Lung microvascular endothelial cell (primary cell): Measurements from ENCODE around the gene IRF3. TPM values are rescaled to one million over a fixed set of nuclear protein-coding genes. Genes with fewer than 3 reads are reported as not detected.
"Not testable (repeated sequence)": the region's sequence is repeated elsewhere in the genome, so short reads cannot be mapped to it uniquely, and the experiment has no call there.

ENCODE experiments used
- DNase-seq, 2 donors: peaks; one replicate each; pipeline versions ENCODE4 v3.0.0 to v3.0.0-alpha.2; 2010; ENCODE audit warnings: low read depth in 2 of 2
- total RNA-seq: library from RNA; depleted of rRNA; stranded (reverse); fragments of >200 nt; gene quantifications from 2 replicates; pipeline ENCODE4 v1.2.1, GENCODE V29; 2014

The IRF3 gene
- total RNA-seq, 1 donor from 2014 or later: 43.1 TPM

DNA sequence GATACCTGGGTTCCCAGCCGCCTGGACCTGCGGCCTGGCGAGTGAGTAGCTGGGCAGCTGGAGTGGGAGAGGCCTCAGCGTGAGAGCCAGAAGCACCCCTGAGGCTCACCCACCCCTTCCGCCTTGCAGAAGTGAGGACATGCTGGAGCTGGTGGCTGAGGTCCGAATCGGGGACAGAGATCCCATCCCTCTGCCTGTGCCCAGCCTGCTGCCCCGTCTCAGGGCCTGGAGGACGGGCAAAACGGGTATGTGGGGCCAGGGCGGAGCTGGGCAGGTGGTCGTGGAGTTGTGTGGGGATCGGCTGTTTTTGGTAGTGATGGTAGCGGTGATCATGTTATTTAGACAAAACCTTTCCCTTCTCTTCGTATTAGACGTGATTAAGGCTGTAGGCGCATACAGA, 19.1 kb downstream of the IRF3 start:
- DNase-seq: no peak

DNA sequence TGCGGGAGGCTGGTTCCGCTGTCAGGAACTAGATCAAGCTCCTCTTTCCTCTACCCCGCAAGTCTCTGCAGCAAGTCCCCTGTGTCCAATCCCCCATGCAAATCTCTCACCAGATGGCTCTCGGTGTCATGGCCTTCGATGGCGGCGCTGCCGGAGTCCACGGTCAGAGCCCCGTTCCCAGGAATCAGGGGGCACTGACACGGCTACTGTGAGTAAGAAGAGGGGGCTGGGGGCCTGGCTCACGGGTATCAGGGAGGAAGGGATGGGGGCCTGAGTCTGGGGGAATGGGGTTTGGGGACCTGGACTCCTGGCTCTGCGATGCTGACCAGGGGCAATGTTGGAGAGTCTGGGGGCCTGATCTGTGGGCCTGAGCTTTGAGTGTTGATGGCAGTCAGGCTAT, 19.7 kb downstream of the IRF3 start:
- no peak for DNase-seq

DNA sequence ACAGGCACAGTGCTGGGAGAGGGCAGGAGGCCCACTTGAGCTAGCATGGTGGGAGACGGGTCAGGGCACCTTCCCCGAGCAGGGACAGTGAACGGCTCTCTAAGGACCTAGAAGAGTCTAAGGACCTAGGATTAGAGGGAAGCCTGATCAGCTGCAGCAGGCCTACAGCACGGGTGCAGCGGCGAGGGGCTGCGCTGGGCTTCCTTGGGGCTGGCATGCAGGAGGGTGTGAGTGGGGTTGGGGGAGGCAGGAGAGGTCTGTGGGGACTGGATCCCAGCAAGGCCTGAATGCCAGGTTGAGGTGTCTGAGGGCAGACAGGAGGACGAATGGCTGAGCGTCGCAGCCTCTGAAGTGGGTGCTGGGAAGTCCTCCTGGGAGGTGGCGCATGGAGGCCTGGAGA, 20.1 kb downstream of the IRF3 start:
- no peak for DNase-seq

DNA sequence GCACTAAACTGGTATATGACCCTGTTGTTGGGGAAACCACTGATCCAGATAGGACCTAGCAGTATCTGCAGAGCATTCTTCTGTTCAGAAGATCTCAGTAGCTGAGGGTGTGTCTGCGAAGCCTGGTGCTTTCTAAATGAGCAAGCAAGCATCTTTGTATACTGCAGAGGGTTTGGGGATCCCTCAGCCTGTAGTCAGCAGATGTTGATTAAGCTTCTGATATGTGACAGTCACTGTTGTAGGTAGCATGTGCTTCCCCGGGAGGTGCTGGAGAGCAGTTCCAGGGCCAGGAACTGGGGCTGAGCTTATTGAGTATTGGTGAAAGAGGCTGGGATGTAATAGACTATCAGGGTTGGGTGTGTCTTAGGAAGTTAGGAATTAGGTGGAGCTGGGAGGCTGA, 22.2 kb downstream of the IRF3 start:
- no peak for DNase-seq

DNA sequence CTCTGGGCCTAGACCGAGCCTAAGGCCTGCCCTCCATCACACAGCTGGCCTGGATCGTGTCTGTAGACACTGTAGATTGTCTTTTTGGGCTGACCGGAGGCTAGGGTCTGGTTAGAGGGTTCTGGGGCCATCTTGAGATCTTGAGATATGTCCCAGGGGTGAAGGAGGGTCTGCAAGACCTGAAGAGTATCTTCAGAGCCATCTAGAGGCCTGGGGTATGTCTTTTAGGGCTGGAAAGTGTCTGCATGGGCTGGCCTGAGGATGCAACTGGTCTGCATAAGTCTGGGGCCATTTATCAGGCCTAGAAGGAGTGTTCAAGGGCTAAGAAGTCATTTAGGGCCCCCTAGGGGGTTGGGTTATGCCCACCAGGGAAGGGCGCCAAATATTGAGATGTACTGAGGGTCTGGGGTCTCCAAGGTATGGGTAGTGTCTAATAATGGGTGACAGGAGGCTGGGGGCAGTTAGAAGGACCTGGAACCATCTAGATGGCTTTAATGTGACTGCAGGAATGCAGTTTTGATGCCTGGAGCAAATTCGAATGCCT, 23.1 kb downstream of the IRF3 start:
- DNase-seq: peak in 1 of 2 donors; percentile 24

DNA sequence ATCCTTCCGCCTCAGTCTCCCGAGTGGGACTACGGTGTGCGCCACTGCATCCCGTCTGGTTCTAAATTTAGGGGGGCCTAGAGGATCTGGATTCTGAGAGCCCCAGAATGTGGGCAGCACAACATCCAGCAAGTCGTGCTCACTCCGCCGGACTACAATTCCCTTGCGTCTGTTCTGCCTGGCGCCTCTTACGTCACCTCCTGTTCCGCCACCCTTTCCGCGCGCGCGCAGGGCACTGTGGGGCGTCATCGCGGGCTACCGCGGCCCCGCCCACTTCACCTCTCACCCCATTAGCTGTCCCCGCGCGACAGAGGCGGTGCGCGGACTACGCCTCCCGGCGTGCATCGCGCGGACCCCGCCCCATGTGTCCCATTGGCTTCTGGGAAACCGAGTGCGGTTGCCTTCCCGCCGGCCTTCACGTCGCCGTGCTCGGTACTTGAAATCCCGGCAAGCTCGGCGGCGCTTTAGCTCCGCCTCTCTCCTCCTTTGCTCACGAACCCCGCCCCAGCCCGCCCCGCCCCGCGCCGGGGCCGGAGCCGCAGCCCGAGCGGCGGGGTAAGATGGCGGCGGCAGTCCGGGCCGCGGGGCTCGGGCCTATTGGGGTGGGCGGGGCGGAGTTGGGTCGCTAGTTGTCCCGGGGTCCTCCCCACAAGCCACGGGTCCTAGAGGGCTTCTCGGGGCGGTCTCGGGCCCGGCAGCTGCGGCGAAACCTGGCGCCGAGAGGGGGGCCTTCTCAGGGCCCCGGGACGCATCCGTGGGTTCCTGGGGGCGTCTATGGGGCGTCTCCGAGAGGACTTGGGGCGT, 23.8 kb downstream of the IRF3 start, which contains the start of gene SCAF1:
SCAF1 (plus strand) TSS at position 522 of the 804 bp plus-strand sequence. CDS start 2,818 bp downstream, outside the sequence.
- DNase-seq: peak; percentile 100

DNA sequence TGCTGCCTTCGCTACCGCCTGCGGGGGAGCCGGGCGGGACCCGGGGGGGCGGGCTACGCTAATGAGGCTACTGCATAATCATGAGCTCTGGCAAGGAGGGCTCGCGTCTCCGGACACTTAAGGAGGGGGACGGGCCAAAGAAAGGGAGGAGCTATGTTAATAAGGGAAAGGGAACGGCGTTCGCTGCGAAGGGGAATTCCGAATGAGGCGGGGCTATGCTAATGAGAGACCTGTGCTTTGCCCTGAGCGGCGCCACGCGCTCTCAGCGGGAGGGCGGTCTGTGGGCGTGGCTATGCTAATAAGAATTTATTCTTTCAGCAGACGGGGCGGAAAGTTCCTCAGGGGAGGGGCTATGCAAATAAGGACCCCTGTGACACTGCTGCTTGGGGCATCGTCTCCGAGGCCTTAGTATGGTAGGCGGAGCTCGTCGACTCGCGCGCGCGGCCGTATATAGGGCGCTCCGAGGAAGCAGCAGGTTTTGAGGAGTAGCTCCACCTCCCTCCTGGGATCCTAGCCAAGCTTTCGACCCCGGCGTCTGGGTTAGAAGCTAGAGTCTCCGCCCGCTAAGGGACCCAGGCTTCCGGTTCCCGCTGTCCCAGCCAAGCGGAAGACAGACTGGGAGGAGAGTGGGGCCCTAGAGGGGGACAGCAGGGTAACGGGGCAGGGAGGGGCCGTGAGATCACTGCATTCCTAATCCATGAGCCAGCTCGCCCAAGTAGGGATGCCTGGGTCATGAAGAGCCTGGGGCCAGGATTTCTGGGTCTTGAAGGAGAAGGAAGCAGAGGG, 25.4 kb downstream of the IRF3 start, which contains the start of gene RRAS:
RRAS (minus strand) TSS at position 31 of the 786 bp plus-strand sequence. CDS start 45 bp downstream, outside the sequence.
- DNase-seq: peak; percentile 99 to 100

DNA sequence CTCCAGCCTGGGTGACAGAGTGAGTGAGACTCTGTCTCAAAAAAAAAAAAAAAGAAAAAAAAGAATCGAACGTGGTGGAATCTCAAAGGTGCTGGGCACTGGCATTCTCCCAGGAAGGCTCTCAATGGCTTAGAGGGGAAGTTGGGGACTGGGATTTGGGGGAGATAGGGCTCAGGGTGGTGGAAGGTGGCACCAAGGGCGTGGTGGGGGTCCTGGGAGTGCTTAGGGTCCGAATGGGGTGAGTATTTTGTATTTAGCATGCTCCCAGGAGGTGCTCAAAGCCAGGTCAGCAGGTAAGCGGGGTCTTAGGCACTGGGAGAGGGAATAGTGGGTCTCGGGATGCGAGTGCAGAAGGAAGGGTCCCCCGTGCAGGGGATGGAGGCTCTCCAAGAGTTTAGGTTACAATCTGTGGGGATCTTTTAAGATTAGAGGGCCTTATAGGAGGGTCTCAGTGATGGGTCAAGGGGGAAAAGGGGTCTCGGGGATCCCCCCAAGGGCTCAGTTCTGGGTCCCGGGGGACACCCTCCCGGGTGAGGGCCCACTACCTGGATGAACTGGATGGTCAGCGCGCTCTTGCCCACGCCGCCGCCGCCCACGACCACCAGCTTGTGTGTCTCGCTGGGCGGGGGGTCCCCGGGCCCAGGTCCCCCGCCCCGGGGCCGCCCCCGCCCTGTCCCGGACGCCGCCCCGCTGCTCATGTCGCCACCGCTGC, 26.1 kb downstream of the IRF3 start:
- DNase-seq: no peak

DNA sequence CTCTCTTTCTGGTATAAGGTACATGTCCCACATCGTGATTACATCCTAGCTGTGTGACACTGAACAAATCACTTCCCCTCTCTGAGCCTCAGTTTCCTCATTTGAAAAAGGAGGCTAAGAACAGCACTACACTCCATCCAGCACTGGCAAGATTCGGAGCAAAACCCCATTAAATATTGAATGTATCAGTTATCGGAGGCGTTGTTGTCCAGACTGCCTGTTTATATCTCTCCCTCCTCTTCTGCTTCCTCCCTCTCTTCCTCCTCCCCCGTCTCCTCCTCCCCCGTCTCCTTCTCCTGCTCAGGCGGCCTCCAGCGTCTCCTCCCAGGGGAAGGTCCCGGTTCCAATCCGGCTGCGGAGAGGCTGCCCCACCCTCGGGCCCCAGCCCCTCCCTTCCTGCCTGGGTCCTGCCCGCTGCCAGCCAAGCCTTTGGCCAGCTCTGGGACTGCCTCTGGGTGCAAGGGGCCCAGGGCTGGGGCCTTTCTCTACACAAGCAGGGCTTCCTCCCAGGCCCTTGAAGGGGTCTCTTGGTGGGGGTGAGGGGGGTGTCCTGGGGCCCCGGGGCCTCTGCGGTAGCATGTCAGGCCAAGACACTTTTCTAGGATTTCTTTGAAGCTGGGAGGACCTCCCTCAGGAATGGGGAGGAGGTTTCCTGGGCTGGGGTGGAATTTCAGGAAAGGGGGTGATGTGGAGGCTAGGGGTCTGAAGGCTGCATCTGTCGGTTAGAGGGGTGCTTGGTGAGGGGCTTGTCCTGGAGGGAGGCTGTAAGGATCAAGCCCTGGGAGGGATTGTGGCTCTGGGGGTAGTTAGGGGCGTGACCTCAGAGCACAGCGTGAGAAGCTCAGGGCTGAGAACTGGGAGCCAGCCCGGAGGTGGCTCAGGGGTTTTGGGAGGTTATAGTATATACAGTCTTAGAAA, 27.6 kb downstream of the IRF3 start:
- DNase-seq: peak in 1 of 2 donors; percentile 65

DNA sequence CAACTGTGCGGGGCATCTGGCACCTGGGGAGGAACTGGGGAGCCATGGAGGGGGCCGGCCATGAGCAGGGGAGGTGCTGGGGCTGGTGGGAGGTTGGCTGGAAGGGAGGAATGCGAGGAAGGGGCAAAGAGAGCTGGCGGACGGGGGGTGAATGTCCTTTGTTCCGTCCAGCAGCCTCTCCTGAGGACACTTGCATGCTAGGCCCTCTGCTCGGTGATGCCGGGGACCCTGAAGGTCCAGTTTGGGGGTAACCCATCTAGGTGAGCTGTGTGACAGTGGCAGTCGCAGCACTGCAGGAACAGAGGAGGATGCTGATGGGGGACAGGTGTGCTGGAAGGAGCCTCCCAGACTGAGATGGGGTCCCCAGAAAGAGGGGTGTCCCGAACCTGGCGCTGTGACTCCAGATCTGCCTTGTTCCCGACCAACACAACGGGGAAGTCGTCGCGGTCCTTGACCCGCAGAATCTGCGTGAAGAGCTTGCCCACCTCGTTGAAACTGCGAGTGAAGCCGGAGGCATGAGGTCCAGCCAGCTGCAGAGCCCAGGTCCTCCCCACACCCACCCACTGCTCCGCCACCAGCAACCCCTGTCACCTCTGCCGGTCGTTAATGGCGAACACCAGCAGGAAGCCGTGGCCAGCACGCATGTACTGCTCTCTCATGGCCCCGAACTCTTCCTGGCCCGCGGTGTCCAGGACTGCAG, 29.3 kb downstream of the IRF3 start:
- no peak for DNase-seq

DNA sequence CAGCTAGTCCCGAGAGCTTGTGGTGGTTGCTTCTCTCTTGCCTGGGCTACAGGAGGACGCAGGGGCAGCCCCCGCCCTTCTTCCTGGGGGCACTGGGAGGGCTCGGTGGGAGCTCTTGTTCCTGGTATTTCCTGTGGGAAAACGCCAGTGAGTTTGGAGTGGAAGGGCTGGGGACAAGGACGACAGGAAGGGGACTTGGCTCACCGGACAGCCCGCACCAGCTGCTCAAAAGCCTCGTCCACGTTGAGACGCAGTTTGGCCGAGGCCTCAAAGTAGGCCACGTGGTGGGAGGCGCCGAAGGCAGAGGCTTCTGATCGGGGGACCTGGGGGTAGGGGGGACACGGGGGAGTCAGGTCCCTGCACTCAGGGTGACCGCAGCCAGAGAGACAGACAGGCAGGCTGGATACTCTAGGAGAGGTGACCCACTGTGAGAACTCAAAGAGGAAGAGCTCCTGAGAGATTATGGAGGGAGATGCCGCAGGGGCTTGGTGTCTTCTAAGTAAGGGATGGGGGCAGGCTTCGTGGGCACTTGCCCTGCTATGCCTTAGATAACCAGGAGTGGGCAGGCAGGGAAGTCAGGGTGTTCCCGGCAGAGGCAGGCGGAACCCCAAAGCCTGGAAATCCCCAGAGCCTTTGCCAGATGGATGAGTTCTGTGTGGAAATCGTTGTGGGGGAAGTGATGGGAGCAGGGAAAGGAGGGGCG, 30.0 kb downstream of the IRF3 start:
- peak; percentile 32 to 60 for DNase-seq

DNA sequence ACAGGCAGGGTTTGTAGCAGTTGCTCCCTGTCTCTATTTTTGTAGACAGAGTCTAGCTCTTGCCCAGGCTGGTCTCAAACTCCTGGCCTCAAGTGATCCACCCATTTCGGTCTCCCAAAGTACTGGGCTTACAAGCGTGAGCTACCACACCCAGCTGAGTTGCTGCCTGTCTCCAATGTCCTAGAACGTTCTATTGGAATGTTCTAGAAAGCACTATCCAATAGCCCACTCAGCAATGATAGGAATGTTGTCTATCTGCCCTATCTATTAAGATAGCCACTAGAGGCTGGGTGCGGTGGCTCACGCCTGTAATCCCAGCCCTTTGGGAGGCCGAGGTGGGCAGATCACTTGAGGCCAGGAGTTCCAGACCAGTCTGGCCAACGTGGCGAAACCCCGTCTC, 32.4 kb downstream of the IRF3 start:
- not testable (repeated sequence) for DNase-seq

DNA sequence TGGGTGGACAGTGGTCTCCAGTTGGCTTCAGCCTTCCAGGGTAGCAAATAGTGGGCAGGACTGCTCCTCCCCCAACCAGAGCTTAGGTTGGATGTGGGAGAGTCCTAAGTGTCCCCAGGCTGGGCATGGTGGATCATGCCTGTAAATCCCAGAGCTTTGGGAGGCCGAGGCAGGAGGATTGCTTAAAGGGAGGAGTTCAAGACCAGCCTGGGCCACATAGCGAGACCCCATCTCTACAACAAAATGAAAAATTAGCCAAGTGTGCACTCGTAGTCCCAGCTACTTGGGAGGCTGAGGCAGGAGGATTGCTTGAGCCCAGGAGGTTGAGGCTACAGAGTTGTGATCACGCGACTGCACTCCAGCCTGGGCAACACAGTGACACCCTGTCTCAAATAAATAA, 33.1 kb downstream of the IRF3 start:
- DNase-seq: no peak

DNA sequence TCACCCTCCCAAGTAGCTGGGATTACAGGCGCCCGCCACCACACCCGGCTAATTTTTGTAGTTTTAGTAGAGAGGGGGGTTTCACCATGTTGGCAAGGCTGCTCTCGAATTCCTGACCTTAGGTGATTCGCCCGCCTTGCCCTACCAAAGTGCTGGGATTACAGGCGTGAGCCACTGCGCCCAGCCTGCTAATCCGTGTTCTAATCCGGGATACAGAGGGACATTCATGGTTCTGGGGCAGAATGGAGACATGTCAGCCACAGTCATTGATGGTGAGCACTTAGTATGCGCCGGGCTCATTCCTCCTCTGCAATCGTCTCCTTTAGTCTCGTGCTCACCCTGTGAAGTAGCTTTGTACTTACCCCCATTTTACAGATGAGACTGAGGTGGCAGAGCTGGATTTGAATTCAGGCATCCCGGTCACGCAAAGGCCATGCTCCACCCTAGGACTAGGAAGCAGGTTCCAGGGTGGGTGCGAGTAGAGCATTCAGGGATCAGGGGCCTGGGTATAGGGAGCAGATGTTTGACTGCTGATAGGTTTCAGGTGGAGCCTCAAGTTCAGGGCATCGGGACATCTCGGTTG, 34.0 kb downstream of the IRF3 start:
- no peak for DNase-seq

DNA sequence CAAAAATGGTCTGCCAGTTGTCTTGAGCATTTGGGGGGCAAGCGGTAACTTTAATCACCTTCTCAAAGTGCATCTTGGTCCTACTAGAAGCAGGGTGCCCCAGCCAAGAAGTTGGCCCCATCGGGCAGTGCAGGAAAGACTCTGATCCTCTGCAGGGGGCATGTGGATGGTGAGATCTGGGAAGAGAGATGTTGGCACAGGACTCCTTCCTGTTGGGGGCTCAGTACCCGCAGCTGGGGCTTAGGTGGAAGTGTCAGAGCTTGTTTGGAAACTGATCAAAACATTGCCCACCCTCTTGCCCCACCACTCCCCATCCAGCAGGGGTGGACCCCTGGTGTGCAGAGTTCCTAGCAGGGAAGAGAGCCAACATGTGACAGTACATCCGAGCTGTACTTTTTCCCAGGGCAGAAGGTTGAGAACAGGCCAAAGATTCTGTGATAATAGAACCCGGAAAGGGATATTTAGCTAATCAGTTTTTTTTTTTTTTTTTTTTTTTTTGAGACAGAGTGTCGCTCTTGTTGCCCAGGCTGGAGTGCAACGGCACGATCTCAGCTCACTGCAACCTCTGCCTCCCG, 34.6 kb downstream of the IRF3 start:
- peak; percentile 24 to 65 for DNase-seq

DNA sequence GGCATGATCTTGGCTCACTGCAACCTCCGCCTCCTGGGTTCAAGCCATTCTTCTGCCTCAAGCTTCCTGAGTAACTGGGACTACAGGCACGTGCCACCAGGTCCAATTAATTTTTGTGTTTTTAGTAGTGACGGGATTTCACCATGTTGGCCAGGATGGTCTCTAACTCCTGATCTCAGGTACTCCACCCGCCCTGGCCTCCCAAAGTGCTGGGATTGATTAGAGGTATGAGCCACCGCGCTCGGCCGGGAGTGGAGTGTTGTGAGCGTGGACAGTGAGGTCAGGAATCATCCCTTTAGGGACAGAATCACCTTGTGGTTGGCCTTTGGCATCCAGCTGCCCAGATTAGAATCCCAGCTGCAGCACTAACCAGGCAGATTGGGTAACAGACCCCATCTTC, 36.0 kb downstream of the IRF3 start:
- DNase-seq: no peak

DNA sequence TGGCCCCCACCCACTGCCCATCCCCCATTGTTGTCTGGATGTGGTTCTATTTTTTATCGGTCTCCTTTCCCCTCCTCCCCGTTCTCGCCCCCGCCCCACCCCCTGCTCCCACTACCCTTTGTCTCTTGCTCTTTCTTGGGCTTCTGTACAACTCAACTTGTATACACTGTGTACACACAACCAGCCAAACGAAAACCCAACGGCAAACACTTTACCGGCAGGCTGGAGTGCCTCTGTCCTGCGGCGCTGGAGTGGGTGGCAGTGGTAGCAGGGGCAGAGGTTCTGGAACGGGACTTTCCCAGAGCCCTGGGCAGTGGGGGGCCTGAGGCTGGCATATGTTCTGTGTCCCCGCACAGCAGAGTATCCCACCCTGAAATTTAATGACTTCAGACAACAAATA, 39.4 kb downstream of the IRF3 start:
- no peak for DNase-seq
